HEK293T (cell line): ENCODE data around the gene CYYR1.

Source experiments
- ARNT ChIP-seq: fragments of 450-650 bp; IDR thresholded peaks from 2 replicates; pipeline ENCODE4 v1.6.1; 2017; ENCODE audit warnings: mild to moderate bottlenecking
- FOXA1 ChIP-seq: fragments of 450-650 bp; IDR thresholded peaks from 2 replicates; pipeline ENCODE4 v1.6.1; 2016; ENCODE audit warnings: mild to moderate bottlenecking
- FOXK2 ChIP-seq: fragments of 450-650 bp; IDR thresholded peaks from 2 replicates; pipeline ENCODE4 v1.6.1; 2016; ENCODE audit warnings: mild to moderate bottlenecking
- SP1 ChIP-seq: fragments of 450-650 bp; IDR thresholded peaks from 2 replicates; pipeline ENCODE4 v1.6.1; 2017
- TARDBP ChIP-seq: fragments of 450-650 bp; IDR thresholded peaks from 2 replicates; pipeline ENCODE4 v1.6.1; 2016

GRCh38 chr21:26572702-26573381, at the start of gene CYYR1:
- no peak for TF ChIP-seq SP1
- no peak for TF ChIP-seq FOXA1
- TF ChIP-seq FOXK2 = no peak
- TF ChIP-seq TARDBP = no peak
- TF ChIP-seq ARNT = no peak
